Transverse colon (tissue), 4 donors: Measurements from ENCODE around the gene LCLAT1.

Experiments used
- EP300 ChIP-seq: sonication (generic); formaldehyde crosslinking; IDR thresholded peaks from one replicate; pipeline ENCODE4 v1.6.1; 2017; ENCODE audit warnings: antibody characterized with exemption, low read depth
- POLR2AphosphoS5 ChIP-seq, 3 donors: sonication (generic); formaldehyde crosslinking; IDR thresholded peaks; one replicate each; pipeline ENCODE4 v1.6.1; 2016; ENCODE audit warnings: antibody characterized with exemption in 3 of 3
- TF ChIP-seq, protein P1 (sequence below), 5 experiments: fragments of 200-600 bp in 3 of 5; fragments of 450-650 bp in 2 of 5; sonication (generic) in 3 of 5; IDR thresholded peaks; 1 replicate in 2 of 5; 2 replicates in 3 of 5; pipeline ENCODE4 v1.5.1; 2016 to 2017; ENCODE audit warnings: antibody characterized with exemption in 5 of 5, inconsistent platforms in 3 of 5, mild to moderate bottlenecking in 2 of 5, moderate library complexity in 1 of 5

GRCh38 chr2:30666266-30666874 lies 219.3 kb downstream of the LCLAT1 start:
- TF ChIP-seq, protein P1, sequence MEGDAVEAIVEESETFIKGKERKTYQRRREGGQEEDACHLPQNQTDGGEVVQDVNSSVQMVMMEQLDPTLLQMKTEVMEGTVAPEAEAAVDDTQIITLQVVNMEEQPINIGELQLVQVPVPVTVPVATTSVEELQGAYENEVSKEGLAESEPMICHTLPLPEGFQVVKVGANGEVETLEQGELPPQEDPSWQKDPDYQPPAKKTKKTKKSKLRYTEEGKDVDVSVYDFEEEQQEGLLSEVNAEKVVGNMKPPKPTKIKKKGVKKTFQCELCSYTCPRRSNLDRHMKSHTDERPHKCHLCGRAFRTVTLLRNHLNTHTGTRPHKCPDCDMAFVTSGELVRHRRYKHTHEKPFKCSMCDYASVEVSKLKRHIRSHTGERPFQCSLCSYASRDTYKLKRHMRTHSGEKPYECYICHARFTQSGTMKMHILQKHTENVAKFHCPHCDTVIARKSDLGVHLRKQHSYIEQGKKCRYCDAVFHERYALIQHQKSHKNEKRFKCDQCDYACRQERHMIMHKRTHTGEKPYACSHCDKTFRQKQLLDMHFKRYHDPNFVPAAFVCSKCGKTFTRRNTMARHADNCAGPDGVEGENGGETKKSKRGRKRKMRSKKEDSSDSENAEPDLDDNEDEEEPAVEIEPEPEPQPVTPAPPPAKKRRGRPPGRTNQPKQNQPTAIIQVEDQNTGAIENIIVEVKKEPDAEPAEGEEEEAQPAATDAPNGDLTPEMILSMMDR (IDR thresholded peaks at IDR 0.05) = no peak
- no peak for TF ChIP-seq EP300
- peak in 2 of 3 donors; percentile 20 to 23 for TF ChIP-seq POLR2AphosphoS5 (IDR thresholded peaks at IDR 0.05)
